Lower lobe of right lung (tissue), 2 donors: Measurements from ENCODE around the gene MYO9A. TPM values are rescaled to one million over a fixed set of nuclear protein-coding genes. Genes with fewer than 3 reads are reported as not detected.

Source experiments
- ATAC-seq, 2 donors: fragments of 200-7000 bp; cut with Tn5 transposase; one replicate each; pipeline ENCODE4 v1.9.1; 2020 to 2022; ENCODE audit warnings: mild to moderate bottlenecking in 2 of 2, moderate library complexity in 2 of 2
- DNase-seq: peaks from one replicate; pipeline ENCODE4 v3.0.0-alpha.2; 2020
- H3K27ac ChIP-seq: fragments of 200-600 bp; one replicate; pipeline ENCODE4 v1.8.0; 2022
- H3K27me3 ChIP-seq: fragments of 200-600 bp; one replicate; pipeline ENCODE4 v1.8.0; 2022; ENCODE audit warnings: low read depth
- H3K36me3 ChIP-seq: fragments of 200-600 bp; one replicate; pipeline ENCODE4 v1.8.0; 2022; ENCODE audit warnings: mild to moderate bottlenecking
- H3K4me1 ChIP-seq: fragments of 200-600 bp; one replicate; pipeline ENCODE4 v1.8.0; 2022
- H3K4me3 ChIP-seq: fragments of 200-600 bp; one replicate; pipeline ENCODE4 v1.8.0; 2022; ENCODE audit warnings: mild to moderate bottlenecking
- H3K9me3 ChIP-seq: fragments of 200-600 bp; one replicate; pipeline ENCODE4 v1.8.0; 2022
- CTCF ChIP-seq: fragments of 200-600 bp; IDR thresholded peaks from one replicate; pipeline ENCODE4 v1.8.0; 2022; ENCODE audit warnings: antibody characterized with exemption, mild to moderate bottlenecking
- intact Hi-C: fragments of 100-400 bp; cut with DNase I; formaldehyde crosslinking; loops from one replicate; pipeline ENCODE4 v1.11.0; 2022
- total RNA-seq: library from RNA; stranded (reverse); fragmentation: NEBNext Ultra II Directional; extraction: Animal tissue kit (Norgen Biotek cat#: 25700); gene quantifications from one replicate; pipeline ENCODE4 v1.2.1, GENCODE V29; 2021
- donor health status: DM: no; HTN: yes; CAD: no; lungs with severe emphysema.

MYO9A gene
- total RNA-seq, 1 donor from 2014 or later: 73.8 TPM

DNA sequence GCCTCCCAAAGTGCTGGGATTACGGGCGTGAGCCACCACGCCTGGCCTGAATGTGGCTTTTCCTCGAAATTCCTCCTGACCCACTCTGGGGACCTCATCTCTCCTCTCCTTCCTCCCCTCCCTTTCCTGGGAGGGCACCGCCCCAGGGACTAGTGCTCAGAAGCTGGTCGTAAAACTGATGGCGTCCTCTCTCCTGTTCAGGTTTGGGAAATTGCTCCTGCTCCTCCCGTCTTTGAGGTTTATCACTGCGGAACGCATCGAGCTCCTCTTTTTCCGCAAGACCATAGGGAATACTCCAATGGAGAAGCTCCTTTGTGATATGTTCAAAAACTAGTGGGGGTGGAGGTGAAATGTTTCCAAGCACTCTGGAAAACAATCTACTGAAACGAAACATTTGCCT lies 300.6 kb downstream of the MYO9A start:
- no peak for TF ChIP-seq CTCF
- no peak overlapping the region for H3K4me3 ChIP-seq
- no peak overlapping the region for H3K27ac ChIP-seq
- intact Hi-C loops: no loop called here
- H3K36me3 ChIP-seq: no peaks in the 10 kb centered on the region
- no peaks in the 10 kb centered on the region for H3K4me1 ChIP-seq
- no peak for ATAC-seq
- no peak for DNase-seq
- H3K27me3 ChIP-seq: no peaks in the 10 kb centered on the region
- peaks cover 28% of the 10 kb centered on the region for H3K9me3 ChIP-seq

DNA sequence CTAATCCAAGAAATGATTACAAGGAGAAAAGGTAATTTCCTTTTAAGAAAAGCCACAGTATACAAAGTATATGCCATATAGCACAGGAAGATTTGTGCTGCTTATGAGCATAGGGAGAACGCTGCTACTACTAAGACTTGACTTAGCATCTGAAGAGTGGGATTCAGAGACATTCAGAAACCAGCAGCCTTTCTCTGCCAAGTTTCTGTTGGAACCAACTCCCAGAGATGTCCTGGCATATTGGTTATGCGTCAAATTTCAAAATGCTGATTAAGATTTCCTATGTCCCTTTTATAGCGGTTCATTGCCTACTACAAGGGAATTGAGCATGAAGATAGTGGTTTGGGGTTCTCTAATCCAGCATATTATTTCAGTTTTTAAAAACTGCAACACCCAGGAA lies 302.6 kb downstream of the MYO9A start:
- Histone ChIP-seq H3K27ac (no peak overlapping the region), H3K4me1 (no peaks in the 10 kb centered on the region), H3K4me3 (no peak overlapping the region), H3K9me3 (peaks cover 7% of the 10 kb centered on the region), H3K27me3 (no peaks in the 10 kb centered on the region), H3K36me3 (no peaks in the 10 kb centered on the region)
- ATAC-seq (no peak), DNase-seq (no peak)
- intact Hi-C loops: no loop called here
- TF ChIP-seq CTCF: no peak

DNA sequence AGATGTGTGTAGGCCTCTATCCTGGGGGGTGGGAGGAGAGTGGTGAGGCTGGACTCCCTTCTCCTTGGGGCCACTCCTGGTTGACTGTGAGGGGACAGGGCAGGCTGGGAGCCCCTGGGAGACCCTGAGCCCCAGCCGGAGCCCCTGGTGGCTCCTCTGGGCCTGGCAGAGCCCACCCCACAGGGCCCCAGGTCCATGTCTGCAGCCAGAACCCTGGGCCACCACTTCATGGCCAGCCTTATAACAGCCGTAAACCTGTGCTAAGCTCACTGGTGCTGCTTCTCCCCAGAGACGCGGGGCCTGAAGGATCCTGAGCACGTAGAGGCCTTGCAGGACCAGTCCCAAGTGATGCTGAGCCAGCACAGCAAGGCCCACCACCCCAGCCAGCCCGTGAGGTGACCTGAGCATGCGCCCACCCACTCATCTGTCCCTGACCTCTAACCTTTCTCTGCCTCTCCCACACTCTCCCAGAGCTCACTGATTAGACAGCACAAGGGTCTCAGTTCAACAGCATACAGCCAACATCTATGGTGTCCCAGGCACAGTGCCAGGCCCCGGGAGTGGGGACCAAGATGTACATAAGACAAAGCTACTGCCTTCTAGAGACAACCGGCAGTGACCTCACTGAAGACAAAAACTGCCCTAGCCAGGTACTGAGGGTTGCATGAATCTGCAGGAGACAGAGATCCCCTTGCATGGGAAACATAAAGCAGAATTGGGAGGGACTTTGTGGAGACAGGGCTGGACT lies 304.1 kb downstream of the MYO9A start:
- no peak for TF ChIP-seq CTCF
- Histone ChIP-seq H3K27me3 (no peaks in the 10 kb centered on the region), H3K4me1 (no peaks in the 10 kb centered on the region), H3K36me3 (no peaks in the 10 kb centered on the region), H3K4me3 (no peak overlapping the region), H3K9me3 (no peaks in the 10 kb centered on the region), H3K27ac (no peak overlapping the region)
- DNase-seq (no peak), ATAC-seq (peak in 1 of 2 donors; percentile 4)
- intact Hi-C loops: no loop called here

DNA sequence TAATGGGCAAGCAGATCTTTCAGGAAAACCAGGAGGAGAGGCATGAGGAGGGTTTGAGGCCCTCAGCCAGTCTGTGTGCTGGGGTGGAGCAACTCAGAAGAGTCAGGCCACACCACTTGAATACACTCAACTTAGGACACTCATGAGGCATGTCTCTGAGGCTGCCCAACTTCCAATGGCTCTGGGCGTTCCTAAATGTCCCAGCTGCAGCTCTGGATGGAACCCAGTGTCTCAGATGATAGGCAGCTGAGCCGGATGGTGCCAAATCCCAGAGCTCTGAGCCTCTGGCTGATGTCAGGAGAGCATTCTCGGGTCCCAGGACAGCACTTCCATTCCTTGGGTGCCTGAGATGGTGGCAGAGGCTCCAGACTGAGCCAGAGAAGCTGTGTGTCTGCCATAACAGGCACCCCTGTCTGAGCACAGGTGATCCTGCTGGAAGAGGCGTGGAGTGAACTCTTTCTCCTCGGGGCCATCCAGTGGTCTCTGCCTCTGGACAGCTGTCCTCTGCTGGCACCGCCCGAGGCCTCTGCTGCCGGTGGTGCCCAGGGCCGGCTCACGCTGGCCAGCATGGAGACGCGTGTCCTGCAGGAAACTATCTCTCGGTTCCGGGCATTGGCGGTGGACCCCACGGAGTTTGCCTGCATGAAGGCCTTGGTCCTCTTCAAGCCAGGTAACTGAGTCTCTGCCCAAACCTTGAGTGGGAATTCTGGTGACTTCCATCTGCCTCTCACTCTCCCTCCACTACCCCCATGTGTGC lies 304.8 kb downstream of the MYO9A start:
- Histone ChIP-seq H3K27ac (no peak overlapping the region), H3K4me1 (no peaks in the 10 kb centered on the region), H3K27me3 (no peaks in the 10 kb centered on the region), H3K9me3 (no peaks in the 10 kb centered on the region), H3K4me3 (no peak overlapping the region), H3K36me3 (no peaks in the 10 kb centered on the region)
- peak; percentile 13 to 50 for ATAC-seq
- no peak for TF ChIP-seq CTCF
- intact Hi-C loops: no loop called here
- no peak for DNase-seq

DNA sequence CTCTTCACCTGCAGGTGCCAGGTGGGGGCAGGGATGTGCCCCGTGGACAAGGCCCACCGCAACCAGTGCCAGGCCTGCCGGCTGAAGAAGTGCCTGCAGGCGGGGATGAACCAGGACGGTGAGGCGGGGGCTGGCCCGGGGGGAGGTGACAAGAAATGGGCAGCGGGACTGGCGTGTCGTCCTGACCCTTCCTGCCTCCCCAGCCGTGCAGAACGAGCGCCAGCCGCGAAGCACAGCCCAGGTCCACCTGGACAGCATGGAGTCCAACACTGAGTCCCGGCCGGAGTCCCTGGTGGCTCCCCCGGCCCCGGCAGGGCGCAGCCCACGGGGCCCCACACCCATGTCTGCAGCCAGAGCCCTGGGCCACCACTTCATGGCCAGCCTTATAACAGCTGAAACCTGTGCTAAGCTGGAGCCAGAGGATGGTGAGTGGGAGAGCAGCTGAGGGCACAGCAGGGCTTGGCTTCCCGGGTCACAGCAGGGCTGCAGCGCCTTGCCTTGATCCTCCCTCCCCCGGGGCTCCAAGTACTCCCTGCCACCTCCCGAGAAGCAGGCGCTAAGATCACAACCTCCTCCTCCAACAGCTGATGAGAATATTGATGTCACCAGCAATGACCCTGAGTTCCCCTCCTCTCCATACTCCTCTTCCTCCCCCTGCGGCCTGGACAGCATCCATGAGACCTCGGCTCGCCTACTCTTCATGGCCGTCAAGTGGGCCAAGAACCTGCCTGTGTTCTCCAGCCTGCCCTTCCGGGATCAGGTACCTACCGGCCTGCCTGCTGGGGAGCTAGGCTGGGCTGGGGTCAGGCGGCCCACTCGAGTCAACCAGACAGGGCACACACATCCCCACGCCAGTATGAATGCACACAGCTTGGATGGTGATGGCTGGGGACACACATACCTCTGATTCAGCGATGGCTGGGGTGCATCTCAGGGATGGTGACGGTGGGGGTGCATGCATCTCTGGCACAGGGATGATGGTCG lies 305.9 kb downstream of the MYO9A start:
- ATAC-seq (no peak), DNase-seq (no peak)
- TF ChIP-seq CTCF: no peak
- H3K4me1 ChIP-seq: no peaks in the 10 kb centered on the region
- H3K27me3 ChIP-seq: no peaks in the 10 kb centered on the region
- H3K27ac ChIP-seq: no peak overlapping the region
- intact Hi-C loops: no loop called here
- H3K4me3 ChIP-seq: no peak overlapping the region
- H3K9me3 ChIP-seq: no peaks in the 10 kb centered on the region
- H3K36me3 ChIP-seq: no peaks in the 10 kb centered on the region
